ENCODE data around the gene SLC28A3.
"Not testable (repeated sequence)": the region's sequence is repeated elsewhere in the genome, so short reads cannot be mapped to it uniquely, and the experiment has no call there.

- not testable (repeated sequence) for TF ChIP-seq CTCF, EP300, POLR2AphosphoS5 (IDR thresholded peaks at IDR 0.05)
Measured at GRCh38 chr9:84364894-84365490, 24.4 kb upstream of the SLC28A3 start.

All from suprapubic skin (tissue), 4 donors.